GM18507 (cell line): ENCODE data around the gene MLPH.

Experiments
- DNase-seq: peaks from one replicate; pipeline ENCODE4 v3.0.0; 2011; ENCODE audit warnings: low read depth; ENCODE audit not compliant: insufficient read length; ENCODE audit errors: extremely low spot score
- FAIRE-seq: peaks from 2 replicates; lab custom pipeline; 2011; peaks lifted over from hg19 to GRCh38; lab: Jason Lieb, UNC

The MLPH gene

DNA sequence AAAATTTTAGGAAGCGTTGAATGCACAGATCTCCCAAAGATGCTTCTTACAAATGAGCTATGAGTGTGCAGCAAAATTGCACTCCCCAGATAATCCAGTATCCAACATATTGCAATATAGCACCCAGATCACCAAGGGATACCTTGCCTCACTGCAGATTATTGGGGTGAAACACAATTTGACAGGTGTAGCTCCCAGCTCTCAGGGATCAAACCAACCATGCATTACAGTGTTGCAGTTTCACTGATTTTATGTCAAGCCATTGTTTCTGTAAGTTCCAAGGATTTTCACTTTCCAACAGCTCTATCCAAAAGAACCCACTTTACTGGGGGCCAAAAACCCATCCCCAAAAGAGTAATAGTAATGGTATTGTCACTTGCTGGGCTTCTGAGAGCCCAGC lies 68.5 kb downstream of the MLPH start:
- FAIRE-seq: no peak

GRCh38 chr2:237556773-237557632 lies 70.0 kb downstream of the MLPH start:
- DNase-seq: peak; percentile 47
- FAIRE-seq: peak; percentile 95

More for the DNA sequence above, 68.5 kb downstream of the MLPH start:
- no peak for DNase-seq

DNA sequence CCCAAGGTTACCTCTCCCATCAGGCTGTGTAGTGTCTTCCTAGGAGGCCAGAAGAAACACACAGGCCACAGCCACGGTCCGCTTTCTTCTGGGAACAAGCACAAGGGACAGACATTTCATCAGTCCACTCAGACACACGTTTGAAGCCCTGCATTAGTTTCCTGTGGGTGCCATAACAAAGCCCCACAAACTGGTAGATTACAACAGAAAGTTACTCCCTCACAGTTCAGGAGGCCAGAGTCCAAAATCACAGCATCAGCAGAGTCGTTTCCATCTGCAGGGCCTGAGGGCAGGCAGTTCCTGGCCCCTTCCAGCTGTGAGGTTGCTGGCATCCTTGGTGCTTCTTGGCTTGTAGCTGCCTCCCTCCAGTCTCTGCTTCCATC lies 70.6 kb downstream of the MLPH start:
- no peak for FAIRE-seq
- DNase-seq: no peak

DNA sequence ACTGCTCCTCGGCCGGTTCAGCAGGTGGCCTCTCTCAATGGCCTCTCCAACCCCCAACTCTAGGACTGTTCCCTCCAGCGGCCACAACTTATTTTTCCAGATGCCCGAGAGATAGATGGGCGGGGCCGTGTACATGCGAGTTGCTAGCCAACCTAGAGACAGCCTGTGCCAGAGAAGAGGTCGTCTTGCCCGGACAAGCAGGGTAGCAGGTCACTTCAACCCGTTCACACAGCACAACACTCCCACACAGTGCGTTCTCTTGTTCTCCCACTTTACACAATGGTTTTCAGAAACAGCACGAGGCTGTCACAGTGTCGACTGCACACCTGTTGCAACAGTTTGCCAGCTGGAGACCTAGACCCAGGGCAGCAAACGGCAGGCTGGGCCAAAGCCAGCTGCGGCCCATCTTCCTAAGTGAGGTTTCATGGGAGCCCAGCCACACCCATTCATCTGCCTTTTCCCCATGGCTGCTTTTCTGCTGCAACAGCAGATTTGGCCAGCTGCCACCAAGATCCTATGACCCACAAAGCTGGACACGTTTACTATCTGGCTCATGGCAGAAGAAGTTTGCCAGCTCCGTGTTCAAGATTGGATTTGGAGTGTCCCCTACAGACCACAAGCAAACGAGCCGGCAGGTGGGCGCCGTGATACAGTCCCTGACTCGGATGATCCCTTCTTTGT lies 72.0 kb downstream of the MLPH start:
- DNase-seq (no peak), FAIRE-seq (no peak)

- FAIRE-seq (no peak), DNase-seq (no peak)
Observed at GRCh38 chr2:237561221-237561620, 74.2 kb downstream of the MLPH start.

DNA sequence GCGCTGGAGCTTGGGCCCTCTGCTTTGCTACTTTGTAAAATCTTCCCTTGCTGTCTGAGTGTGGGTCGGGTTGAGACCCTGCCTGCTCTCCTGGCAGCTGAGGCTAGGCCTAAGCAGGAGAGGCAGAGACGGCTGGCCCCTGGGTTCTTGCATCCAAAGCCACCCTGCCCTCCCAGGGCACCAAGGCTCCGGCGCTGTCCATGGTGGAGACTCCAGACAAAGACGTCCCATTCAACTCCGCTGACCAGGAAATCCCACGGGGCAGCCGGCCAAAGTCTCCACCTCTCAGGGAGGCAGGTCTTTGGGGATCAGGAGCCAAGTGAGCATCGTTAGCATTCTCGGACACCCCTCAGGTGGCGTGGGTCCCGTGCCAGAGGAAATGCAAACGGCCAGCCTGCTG lies 76.8 kb downstream of the MLPH start:
- no peak for DNase-seq
- FAIRE-seq: no peak

- FAIRE-seq (no peak), DNase-seq (no peak)
Observed at GRCh38 chr2:237564526-237565131, 77.6 kb downstream of the MLPH start.

DNA sequence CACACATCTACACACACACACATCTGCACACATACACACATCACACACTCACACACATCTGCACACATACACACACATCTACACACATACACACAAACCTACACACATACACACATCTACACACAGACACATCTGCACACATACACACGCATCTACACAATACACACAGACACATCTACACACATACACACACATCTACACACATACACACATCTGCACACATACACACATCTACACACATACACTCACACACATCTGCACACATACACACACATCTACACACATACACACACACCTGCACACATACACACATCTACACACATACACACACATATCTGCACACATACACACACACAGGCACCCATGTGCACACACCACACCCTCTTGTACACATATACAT lies 78.9 kb downstream of the MLPH start:
- no peak for DNase-seq
- peak; percentile 73 for FAIRE-seq

- DNase-seq (no peak), FAIRE-seq (no peak)
Observed at GRCh38 chr2:237566401-237567235, 79.6 kb downstream of the MLPH start, which contains the start of gene PRLH. TSS of gene PRLH (plus strand) at chr2:237566574. CDS start at chr2:237566574, 0 bp downstream.

DNA sequence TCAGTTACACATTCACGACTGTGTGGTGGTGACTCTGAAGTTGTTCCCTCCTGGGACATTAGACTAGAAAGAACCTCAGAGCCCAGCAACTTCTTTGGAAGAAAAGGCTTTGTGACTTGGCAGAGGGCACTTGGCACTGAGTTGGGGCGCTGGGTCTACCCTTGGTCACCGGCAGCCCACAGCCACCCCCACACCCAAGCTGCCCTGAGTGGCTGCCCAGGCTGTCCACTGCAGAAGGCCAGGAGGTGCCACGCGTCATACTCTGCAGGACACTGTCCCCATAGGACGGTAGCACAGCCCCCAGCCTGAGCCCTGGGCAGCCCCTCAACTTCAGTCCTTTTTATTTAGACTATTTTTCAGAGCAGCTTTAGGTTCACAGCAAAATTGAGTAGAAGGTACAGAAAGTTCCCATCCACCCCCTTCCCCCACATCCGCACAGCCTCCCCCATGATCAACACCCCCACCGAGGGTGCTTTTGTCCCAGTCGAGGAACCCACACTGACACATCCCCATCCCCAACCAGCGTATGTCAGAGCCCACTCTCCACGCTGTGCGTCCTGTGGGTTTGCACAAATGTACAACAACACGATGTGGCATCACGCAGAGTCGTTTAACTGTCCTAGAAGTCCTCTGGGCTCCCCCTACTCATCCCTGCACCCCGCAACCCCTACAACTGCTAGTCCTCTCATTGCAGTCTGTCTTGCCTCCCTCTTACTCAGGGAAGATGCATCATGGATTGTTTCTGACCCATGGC lies 80.4 kb downstream of the MLPH start:
- FAIRE-seq (no peak), DNase-seq (no peak)

DNA sequence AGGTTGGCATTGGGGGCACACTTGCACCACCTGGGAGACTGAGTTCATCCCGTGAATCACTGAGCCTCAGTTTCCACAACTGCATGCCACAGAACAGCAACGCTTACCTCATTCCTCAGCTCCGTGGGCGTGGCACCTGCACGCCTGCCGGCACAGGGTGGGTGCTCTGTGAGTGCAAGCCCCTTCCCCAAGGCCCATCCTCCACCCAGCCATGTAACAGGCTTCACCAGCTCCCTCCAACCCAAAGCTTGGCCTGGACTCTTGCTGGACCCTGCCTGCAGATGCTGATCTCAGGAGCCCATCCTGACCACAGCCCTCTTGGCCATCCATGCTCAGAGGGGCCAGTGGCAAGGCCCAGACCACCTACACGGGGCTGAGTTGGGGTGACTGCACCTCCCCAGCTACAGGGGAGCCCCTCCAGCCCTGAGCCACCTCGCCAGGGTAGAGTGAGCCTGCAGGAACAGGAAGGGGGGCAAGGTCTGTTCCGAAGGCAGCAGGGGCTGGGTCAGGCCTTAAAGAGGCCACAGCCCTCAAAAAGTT lies 81.1 kb downstream of the MLPH start:
- DNase-seq (no peak), FAIRE-seq (no peak)

- no peak for DNase-seq
- no peak for FAIRE-seq
Observed at GRCh38 chr2:237569041-237569440, 82.0 kb downstream of the MLPH start.

GRCh38 chr2:237569896-237570295 lies 82.8 kb downstream of the MLPH start:
- no peak for DNase-seq
- no peak for FAIRE-seq

- no peak for DNase-seq
- no peak for FAIRE-seq
Observed at GRCh38 chr2:237570776-237571335, 83.8 kb downstream of the MLPH start.

GRCh38 chr2:237571551-237571950 lies 84.5 kb downstream of the MLPH start:
- DNase-seq (no peak), FAIRE-seq (no peak)

DNA sequence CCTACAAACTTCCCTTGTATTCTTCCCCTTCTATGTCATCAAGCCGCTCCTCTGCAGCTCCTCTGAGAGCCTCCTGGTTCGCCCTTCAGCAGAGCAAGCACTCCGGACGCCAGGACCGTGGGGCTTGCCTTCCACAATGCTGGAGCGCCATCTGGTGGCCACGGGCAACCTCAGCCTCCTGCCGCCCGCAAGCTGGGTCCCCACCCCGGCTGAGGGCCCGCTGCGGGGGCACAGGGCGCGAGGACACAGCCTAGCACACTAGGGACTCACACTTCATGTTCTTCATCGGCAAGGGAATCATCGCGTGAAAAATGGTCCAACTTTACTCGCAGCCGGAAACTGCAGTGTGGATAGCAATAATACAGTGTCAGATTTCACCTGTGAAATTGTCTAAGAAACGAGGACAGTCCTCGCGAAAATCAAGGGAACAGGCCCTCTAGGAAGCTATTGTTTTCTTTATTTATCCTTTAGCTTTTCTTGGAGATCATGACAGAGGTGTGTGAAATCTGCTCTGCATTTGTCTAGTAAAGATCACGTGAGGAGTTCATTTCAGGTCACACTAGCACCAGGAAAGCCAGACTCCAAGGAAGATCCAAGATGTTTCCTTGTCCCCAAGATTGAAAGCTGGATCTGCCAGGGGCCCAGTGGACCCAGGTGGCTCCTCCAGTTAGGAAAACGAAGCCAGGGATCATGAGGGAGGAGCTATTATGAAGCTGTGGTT lies 85.1 kb downstream of the MLPH start:
- FAIRE-seq (peak; percentile 95), DNase-seq (peak; percentile 92)

DNA sequence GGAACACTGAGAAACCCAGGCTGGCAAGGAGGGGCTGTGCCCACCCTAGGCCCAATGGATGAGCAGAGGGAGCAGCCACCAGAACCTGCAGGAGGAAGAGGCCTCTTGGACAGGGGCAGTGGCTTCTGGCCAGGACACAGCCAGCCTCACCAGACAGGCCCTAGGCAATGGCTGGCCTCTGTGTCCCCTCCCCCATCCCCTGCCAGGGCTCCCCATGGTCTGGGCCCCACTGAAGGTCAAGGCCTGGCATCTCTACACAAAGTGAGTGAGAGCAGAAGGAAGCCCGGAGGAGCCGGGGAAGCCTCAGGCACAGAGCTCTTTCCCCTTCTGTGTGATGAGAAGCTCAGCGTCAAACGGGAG lies 85.7 kb downstream of the MLPH start:
- DNase-seq: no peak
- no peak for FAIRE-seq
